ENCODE measurements around the gene FNBP1L. TPM values are rescaled to one million over a fixed set of nuclear protein-coding genes. Genes with fewer than 3 reads are reported as not detected.

FNBP1L gene
- total RNA-seq, 1 experiment from 2014 or later = 33.4 TPM

DNA sequence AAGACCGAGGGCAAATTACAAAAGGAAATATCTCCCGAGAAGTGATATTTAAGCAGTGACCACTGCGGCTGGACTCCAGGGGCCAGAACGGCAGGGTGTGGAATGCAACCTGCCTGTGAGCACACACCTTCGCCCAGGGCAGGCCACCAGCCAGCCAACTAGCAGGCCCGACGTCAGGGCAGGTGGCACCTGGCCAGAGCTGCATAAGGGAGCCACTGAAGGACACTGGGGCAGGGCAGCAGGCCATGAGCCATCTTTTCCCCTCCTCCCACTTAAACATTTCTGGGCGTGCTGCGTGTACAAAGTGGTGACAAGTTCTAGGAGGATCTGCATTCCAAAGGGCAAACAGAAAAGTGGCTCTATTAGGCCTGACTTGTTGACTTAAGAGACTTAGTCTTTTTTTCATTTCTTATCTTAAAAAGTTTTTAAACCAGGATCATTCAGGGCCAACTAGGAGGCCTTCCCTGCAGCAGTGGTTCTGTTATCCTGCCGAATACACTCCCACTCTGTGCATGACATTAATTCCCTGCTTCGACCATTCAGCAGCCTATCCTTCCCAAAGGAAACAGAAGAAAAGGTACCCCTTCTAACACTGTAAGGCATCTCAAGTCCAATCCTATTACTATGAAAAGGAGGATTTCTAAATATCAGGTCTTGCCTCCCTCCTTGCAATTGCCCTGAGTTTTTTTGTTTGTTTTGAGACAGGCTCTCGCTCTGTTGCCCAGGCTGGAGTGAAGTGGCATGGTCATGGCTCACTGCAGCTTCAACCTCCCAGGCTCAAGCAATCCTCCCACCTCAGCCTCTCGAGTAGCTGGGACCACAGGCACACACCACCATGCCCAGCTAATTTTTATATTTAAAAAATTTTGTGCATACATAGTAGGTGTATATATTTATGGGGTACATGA, 137.4 kb downstream of the FNBP1L start:
- TF ChIP-seq, protein P1, sequence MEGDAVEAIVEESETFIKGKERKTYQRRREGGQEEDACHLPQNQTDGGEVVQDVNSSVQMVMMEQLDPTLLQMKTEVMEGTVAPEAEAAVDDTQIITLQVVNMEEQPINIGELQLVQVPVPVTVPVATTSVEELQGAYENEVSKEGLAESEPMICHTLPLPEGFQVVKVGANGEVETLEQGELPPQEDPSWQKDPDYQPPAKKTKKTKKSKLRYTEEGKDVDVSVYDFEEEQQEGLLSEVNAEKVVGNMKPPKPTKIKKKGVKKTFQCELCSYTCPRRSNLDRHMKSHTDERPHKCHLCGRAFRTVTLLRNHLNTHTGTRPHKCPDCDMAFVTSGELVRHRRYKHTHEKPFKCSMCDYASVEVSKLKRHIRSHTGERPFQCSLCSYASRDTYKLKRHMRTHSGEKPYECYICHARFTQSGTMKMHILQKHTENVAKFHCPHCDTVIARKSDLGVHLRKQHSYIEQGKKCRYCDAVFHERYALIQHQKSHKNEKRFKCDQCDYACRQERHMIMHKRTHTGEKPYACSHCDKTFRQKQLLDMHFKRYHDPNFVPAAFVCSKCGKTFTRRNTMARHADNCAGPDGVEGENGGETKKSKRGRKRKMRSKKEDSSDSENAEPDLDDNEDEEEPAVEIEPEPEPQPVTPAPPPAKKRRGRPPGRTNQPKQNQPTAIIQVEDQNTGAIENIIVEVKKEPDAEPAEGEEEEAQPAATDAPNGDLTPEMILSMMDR (IDR thresholded peaks at IDR 0.05; ENCODE audit: insufficient read depth in 1 of 2, low read depth in 1 of 2, low read length in 1 of 2, severe bottlenecking in 1 of 2, unreplicated experiment in 1 of 2) = no peak
- Mint-ChIP-seq H3K4me1 (ENCODE audit: low read depth, unreplicated experiment) (peaks cover 30% of the 10 kb centered on the region), H3K36me3 (ENCODE audit: insufficient read depth, unreplicated experiment) (peaks cover 10% of the 10 kb centered on the region), H3K9me3 (ENCODE audit: unreplicated experiment) (no peaks in the 10 kb centered on the region), H3K4me3 (ENCODE audit: unreplicated experiment) (peak overlapping the region; percentile 74), H3K27me3 (ENCODE audit: insufficient read depth, unreplicated experiment) (no peaks in the 10 kb centered on the region), H3K27ac (ENCODE audit: unreplicated experiment) (peak overlapping the region; percentile 94)
- H3K27me3 ChIP-seq (replicated peaks; ENCODE audit: control insufficient read depth, insufficient read depth, low read length) = no peaks in the 10 kb centered on the region
- no peak overlapping the region for H3K4me3 ChIP-seq (ENCODE audit: low read depth, low read length)
- POLR2A ChIA-PET = interaction anchor here (0.7 kb wide), 2 partner anchors 32 to 33 kb away, joined by 3 read pairs; no protein-coding TSS in a partner anchor
- no peaks in the 10 kb centered on the region; the same call in 1 of the 2 replicates for H3K36me3 ChIP-seq (ENCODE audit: control insufficient read depth, insufficient read depth, low read length)
- intact Hi-C loops (cut with micrococcal nuclease; ENCODE audit: unreplicated experiment) = loop anchor here (1.0 to 10.0 kb wide), 2 partner anchors 9 to 141 kb away; partner anchors contain the start of gene FNBP1L
- no peaks in the 10 kb centered on the region for H3K9me3 ChIP-seq
- BruUV-seq (replicated peaks) = no TSS peak
- peaks cover 58% of the 10 kb centered on the region for H3K4me1 ChIP-seq
- peak; percentile 86 to 94 for DNase-seq
- CTCF ChIA-PET = interaction anchor here (0.7 kb wide), 1 partner anchor 750 kb away, joined by 3 read pairs; no protein-coding TSS in a partner anchor

DNA sequence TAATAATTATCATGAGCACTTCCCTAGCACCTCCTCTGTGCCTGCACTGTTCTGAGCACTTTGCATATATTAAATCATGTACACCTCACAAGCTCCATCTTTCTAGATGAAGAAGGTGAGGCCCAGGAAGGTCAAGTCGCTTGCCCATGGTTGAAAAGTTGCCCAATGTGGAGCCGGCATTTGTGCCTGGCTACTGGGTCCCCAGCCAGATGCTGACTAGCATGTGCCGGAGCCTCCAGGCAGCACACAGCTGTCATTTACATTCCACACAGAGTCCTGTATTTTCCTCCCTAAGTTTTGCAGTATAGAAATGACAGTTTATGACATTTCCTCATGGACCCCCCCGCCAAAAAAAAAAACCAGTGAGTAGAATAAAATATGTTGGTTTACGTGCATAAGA, 139.4 kb downstream of the FNBP1L start:
- CTCF ChIA-PET = no interaction called here

DNA sequence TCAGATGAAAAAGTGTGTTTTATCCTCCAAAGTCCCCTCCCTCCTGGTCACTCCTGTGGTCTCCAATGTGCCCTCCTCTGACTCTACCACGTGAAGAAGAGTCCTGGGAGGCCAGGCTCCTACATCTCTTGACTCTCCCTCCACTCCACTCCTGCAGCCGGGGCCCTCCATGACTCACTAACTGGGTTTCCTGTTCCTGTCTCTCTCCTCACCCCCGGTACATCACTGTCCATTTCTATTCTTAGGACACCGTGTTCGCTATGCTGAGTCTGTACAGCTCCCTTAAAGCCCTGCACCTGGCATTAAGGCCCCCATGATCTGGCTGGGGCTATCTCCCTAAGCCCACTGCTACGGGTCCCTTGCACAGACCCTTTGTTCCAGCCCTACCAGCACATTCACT, 140.3 kb downstream of the FNBP1L start:
- TF ChIP-seq, protein P1 (IDR thresholded peaks at IDR 0.05; ENCODE audit: insufficient read depth in 1 of 2, low read depth in 1 of 2, low read length in 1 of 2, severe bottlenecking in 1 of 2, unreplicated experiment in 1 of 2) = no peak
- Histone ChIP-seq H3K4me1 (peaks cover 62% of the 10 kb centered on the region), H3K4me3 (ENCODE audit: low read depth, low read length) (no peak overlapping the region), H3K36me3 (ENCODE audit: control insufficient read depth, insufficient read depth, low read length) (no peaks in the 10 kb centered on the region), H3K9me3 (no peaks in the 10 kb centered on the region), H3K27me3 (replicated peaks; ENCODE audit: control insufficient read depth, insufficient read depth, low read length) (no peaks in the 10 kb centered on the region)
- intact Hi-C loops (cut with micrococcal nuclease; ENCODE audit: unreplicated experiment) = loop anchor here (10.0 kb wide), 1 partner anchor 143 kb away; the partner anchor contains the start of gene FNBP1L
- ChIA-PET POLR2A (interaction anchor here (0.6 kb wide), 1 partner anchor 257 kb away, joined by 4 read pairs; no protein-coding TSS in a partner anchor), CTCF (no interaction called here)
- no peak for DNase-seq
- Mint-ChIP-seq H3K4me1 (ENCODE audit: low read depth, unreplicated experiment) (peaks cover 34% of the 10 kb centered on the region), H3K27ac (ENCODE audit: unreplicated experiment) (peak overlapping the region; percentile 75), H3K4me3 (ENCODE audit: unreplicated experiment) (no peak overlapping the region), H3K36me3 (ENCODE audit: insufficient read depth, unreplicated experiment) (peaks cover 10% of the 10 kb centered on the region), H3K9me3 (ENCODE audit: unreplicated experiment) (no peaks in the 10 kb centered on the region), H3K27me3 (ENCODE audit: insufficient read depth, unreplicated experiment) (no peaks in the 10 kb centered on the region)
- no TSS peak for BruUV-seq (replicated peaks)

More for the DNA sequence above, 139.4 kb downstream of the FNBP1L start:
- Mint-ChIP-seq H3K4me3 (ENCODE audit: unreplicated experiment) (no peak overlapping the region), H3K27ac (ENCODE audit: unreplicated experiment) (no peak overlapping the region), H3K9me3 (ENCODE audit: unreplicated experiment) (no peaks in the 10 kb centered on the region), H3K27me3 (ENCODE audit: insufficient read depth, unreplicated experiment) (no peaks in the 10 kb centered on the region), H3K4me1 (ENCODE audit: low read depth, unreplicated experiment) (peaks cover 38% of the 10 kb centered on the region), H3K36me3 (ENCODE audit: insufficient read depth, unreplicated experiment) (peaks cover 10% of the 10 kb centered on the region)
- POLR2A ChIA-PET = interaction anchor here (0.6 kb wide), 1 partner anchor 258 kb away, joined by 4 read pairs; no protein-coding TSS in a partner anchor
- no peak for DNase-seq
- no peaks in the 10 kb centered on the region for H3K27me3 ChIP-seq (replicated peaks; ENCODE audit: control insufficient read depth, insufficient read depth, low read length)
- no peak overlapping the region for H3K4me3 ChIP-seq (ENCODE audit: low read depth, low read length)
- TF ChIP-seq, protein P1 (IDR thresholded peaks at IDR 0.05; ENCODE audit: insufficient read depth in 1 of 2, low read depth in 1 of 2, low read length in 1 of 2, severe bottlenecking in 1 of 2, unreplicated experiment in 1 of 2) = no peak
- H3K4me1 ChIP-seq = peaks cover 57% of the 10 kb centered on the region
- no TSS peak for BruUV-seq (replicated peaks)
- H3K36me3 ChIP-seq (ENCODE audit: control insufficient read depth, insufficient read depth, low read length) = no peaks in the 10 kb centered on the region
- H3K9me3 ChIP-seq = no peaks in the 10 kb centered on the region
- intact Hi-C loops (cut with micrococcal nuclease; ENCODE audit: unreplicated experiment) = loop anchor here (10.0 kb wide), 1 partner anchor 143 kb away; the partner anchor contains the start of gene FNBP1L

Data from Caco-2 (cell line).